GM12872 (cell line): Measurements from ENCODE around the gene EEPD1.

Experiments
- CTCF ChIP-seq: IDR thresholded peaks from 3 replicates; pipeline ENCODE4 v1.5.1; 2011; ENCODE audit warnings: low read depth, mild to moderate bottlenecking, low read length, moderate library complexity; ENCODE audit not compliant: insufficient read depth

Gene EEPD1

GRCh38 chr7:36299223-36299774, 146.2 kb downstream of the EEPD1 start:
- no peak for TF ChIP-seq CTCF

- TF ChIP-seq CTCF, result no peak
These were observed 146.8 kb downstream of the EEPD1 start for GRCh38 chr7:36299823-36300341.

- no peak for TF ChIP-seq CTCF
These were observed 147.8 kb downstream of the EEPD1 start for GRCh38 chr7:36300696-36301350.

GRCh38 chr7:36301914-36302771, 149.1 kb downstream of the EEPD1 start:
- TF ChIP-seq CTCF, result no peak

- no peak for TF ChIP-seq CTCF
These were observed 150.4 kb downstream of the EEPD1 start for GRCh38 chr7:36303202-36304098.

- TF ChIP-seq CTCF, result no peak
These were observed 151.0 kb downstream of the EEPD1 start for GRCh38 chr7:36304099-36304425.
